Activated CD8-positive, alpha-beta memory T cell treated with anti-CD3 and anti-CD28 coated beads, Interleukin-2, amount 50 U/mL, for 48 hours (primary cell): ENCODE data around the gene LPAR3.

Source experiments
- DNase-seq: peaks from one replicate; pipeline ENCODE4 v3.0.0-alpha.2; 2020

LPAR3 gene

DNA sequence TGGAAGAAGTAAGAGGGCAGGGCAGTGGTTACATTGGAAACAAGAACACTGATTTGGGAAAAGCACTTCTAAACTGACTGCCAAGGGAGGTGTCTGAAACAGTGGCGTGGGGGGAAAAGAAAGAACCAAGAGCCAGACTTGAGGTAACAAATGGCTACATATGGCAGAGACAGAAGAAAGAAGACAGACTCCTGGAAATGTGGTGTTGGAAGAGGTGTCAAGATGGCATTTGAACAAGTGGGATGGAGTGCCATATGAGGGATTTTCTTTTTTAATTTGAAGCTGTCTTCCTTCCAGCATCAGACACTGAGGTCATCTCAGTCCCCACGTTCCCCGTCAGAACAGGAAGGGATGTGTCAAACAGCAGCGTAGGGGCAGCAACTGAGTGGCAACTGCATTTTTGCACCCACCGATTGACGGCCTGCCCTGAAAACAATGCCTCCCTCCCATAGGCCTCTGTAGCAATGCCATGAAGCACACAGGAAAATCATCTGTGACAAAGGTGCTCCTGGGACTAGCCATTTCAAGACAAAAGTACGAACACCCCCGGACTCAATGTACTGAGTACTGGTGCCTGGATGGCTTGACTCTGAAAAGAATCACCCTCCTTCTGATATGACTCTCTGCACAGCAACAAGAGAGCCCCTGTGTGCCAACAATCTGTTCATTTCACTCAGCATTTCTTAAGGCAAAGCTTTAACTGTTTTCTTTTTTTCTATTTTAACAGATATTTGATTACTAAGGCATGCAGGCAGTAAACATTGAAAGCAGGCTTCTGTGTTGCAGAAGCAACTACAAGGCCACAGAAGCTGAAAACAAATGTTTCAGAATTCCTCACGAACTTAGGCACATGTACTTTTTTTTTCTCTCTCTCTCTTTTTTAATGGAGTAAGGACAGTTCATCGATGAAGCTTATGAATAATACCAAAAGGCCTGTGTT is 37.0 kb downstream of the LPAR3 start:
- no peak for DNase-seq

DNA sequence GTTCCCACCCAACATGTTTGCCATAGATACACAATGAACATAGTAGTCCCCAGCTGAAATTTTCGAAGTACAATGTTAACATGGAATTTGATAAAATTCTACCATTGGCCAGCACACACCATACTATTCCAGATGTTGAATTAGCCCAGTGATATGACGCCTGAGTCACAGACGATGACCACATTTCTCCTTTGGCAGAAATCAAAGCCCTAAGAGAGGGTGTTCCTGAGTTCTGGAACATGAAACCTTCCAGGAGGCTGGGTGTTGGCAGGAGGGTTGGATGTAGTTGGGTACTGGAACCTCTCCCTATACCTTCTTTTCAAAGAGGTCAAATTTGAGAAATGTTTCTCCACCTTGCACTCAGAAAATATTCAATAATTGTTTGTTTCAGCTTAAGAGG is 37.8 kb downstream of the LPAR3 start:
- no peak for DNase-seq

DNA sequence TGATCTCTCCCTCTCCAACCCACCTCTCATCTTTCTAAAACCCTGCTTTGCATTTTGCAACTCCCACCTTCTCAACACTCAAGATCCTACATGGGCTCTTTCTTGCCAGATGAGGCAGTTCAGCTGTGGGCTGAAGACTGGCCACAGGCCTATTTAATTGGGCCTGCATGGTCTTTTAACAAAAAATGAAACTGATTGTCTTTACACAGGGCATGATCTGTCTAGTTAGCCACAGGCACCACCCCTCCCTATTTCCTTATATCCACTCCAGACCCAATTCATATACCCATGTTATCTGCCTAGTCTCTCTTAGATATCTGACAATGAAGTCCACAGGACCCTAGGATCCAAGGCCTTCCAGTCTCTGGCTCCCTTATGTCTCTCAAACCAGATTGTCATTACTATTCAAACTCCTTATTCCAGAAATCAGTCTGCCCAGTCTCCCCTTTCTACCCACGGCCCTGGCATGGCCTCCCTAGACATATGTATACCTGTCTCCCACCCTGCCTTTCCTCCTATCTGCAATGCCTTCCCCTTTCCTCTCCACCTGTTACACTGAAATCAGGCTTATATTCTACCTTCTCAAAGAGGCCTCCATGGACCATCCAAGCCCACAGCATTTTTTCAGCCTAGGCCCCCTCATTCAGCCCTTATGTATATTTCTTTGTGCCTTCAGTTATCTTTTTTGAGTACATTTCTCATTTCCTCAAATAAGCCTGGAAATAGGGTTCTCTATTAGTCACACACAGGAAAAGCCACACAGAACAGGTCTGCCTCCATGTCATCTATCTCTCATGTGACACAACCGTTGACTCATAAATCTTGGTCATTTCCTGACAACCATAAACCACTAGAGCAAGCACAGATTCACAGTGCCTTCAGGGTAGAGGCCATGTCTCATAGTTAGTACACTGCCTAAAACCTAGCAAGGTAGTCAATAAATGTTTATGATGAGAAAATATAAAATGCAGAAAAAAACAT is 39.0 kb downstream of the LPAR3 start:
- no peak for DNase-seq

DNA sequence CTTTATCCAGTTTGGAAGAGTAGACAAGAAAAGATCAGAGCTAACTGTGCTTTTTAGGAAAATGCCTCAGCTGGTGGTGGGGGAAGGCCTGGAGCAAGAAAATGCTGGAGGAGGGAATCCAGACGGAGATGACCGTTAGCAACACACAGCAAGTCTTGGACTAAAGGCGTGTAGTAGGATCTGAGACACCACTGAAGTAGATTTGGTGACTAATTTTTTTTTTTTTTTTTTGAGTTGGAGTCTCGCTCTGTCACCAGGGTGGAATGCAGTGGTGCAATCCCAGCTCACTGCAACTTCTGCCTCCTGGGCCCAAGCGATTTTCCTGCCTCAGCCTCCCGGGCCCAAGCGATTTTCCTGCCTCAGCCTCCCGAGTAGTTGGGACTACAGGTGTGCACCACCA is 41.2 kb downstream of the LPAR3 start:
- DNase-seq, result no peak

DNA sequence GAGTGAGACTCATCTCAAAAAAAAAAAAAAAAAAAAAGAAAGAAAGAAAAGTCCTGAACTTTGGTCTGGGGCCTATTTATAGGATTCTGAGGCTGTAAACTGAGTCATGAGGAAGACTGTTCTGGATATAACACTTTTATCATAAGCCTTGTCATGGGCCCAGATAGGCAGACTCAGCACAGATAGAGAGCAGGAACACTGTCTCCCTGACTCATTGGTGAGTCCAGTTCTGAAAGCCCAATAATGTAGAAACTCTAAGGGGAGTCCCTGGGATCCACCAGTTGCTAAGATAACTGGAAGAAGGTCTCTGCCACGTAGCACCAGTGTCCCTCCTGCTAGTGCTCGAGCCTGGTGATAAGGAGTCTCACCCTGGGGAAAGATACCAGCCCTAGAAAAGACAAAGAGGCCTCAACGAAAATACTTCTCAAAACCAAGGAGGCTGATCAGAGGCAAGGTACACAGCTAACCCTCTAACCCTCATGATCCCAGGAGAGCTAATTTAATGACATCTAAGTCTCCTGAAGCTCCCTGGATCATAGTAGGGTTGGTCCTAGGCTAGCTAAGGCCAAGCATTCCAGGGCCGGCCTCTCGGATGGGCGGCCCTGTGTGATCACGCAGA is 43.5 kb downstream of the LPAR3 start:
- no peak for DNase-seq

DNA sequence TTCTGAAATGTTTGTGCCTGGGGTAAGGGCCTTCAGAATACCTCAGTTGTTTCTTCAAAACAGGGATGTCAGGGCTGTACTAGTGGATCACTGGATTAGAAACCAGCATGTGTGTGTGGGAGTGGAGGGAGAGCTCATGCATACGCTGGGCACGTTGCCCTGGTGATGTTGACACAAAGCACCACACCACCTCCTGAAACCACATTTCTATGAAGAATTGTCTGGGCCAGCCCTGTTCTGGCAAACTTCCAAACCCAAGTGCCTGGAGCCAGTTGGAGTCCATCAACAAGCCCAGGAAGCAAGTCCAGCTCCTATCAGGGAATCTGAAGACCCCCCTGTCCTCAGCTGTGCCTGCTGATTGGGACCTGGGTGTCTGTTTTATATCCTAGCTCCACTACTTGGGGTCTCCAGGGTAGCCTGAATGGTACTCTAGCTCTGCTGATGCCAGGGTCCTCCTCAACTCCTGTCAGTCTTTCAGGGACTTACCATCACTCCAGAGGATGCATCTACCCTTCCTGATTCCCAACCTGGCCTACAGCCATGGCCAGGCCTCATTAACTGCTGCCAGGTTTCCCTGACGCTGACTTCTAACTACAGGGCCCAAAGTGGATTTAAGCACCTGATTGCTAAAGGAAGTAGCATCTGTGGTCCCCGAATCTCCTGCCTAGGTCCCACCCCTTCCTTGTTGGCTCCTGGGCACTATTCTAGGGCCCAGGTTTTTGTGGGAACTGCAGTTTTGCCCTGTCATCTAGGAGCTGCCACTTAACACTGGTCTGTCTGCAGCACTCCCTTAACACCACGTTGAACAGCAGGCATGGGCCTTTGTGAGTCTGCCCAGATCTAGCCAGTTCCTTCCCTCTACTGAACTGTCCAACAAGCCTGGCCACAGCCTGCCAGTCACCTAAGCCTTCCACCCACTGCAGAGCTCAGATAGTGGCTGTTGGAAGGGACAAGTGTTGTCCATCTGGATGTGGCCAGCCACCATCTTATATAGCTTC is 45.5 kb downstream of the LPAR3 start:
- DNase-seq, result no peak

DNA sequence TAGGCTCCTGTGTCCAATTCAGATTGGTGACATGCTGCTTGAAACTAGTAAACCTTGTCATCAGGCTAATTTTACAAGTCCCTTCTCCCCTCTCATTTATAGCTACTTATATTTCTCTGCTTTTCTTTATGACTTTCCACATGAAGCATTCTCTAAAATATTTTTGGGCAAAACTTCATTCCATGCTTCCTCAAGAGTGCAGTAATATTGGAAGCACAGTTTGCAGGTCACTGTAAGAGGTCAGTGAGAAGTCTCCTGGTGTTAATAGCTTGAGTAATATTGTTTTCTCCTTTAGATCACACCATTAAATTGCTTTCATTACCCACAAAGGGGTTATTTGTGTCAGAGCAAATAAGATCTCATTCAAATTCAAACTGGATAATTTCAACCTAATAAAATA is 46.6 kb downstream of the LPAR3 start:
- DNase-seq, result no peak

DNA sequence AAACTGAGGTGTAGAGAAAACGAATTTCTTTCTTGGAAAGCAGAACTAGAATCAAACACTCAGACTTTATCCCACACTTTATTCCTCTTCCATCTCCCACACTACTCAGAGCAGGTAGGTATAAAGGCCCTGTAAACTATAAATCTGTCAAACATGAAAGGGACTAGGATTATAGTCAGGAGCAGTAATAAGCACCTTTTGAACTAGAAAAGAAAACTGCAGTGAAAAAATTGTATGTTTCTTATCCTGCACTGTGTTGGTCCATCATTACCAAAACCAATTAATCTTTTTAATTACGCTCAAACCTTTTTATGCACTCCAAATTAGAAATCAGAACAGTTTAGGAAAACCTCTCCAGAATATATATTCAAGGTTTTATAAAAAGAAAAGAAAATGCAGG is 47.6 kb downstream of the LPAR3 start:
- no peak for DNase-seq

DNA sequence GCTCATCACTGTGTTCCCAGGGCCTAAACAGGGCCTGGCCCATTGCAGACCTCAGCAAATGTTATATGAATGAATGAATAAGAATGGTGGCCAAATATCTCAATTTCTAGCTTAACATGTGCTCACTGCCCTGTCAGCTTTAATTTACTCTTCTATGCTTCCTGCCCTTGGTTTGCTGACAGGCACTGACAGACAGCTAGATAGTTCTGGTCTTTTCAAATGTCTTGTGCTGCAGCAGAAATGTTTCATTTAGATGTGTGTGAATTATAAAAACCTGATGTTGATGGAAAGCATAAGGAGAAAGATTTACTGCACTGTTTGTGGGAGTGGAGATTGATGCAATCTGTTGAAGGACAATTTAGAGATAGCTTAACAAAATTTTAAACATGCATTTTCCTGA is 48.9 kb downstream of the LPAR3 start:
- DNase-seq, result no peak

DNA sequence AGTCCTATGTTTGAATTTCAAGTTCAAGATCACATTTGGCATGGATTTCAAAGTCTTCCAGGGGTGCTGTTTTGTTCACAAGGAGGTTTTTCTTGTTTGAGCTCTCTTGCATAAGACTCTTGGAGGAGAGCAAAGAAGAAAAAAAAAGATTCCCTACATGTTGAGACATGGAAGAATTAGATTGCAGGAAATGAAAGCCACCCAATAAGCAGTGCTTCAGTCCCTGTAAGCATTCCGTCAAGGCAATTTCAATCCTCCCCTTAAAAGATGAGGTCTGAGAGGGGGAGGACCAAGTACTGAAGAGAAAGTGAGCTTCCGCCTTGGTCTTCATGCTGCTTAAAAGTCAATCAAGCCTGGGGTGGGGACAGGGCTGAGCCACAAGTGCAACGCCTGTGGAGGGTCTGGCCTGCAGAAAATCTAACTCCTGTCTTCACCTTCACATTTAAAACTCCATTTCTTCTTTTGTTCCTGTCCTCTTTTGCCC is 50.2 kb downstream of the LPAR3 start:
- DNase-seq, result no peak

DNA sequence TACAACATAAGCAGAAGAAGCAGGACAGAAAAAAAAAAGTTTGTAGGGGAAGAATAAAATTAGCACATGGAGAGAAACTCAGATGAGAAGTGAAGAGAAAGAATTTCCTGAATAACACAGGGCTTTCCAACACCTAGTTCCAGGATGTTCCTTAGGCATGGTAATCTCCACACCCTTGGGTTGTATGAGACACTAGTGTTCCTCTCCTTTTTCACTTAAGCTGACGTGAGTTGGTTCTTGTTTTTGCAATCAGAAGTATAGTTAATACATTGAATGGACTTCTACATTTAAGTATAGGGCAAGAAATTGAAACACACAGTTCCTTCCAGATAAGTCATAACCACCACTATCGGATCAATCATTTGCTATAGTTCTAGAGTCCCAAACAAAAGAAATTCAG is 51.0 kb downstream of the LPAR3 start:
- DNase-seq, result no peak

DNA sequence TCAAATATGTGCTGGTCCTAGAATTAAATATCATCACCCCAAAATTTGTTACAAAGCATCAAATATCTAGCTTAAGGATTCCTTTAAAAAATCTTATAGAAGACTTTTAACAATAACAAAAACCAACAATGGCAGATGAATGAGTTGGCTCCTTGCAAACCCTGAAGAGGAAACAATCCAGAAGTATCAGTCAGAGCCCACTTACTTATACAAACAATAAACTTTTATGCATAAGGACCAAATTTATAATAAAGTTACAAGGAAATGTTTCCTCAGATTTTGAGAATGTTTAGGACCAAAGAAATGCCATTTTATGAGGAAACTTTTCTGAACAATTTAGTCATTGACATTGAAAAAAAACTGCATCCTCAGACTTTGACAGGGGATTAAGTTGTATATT is 52.7 kb downstream of the LPAR3 start:
- no peak for DNase-seq

DNA sequence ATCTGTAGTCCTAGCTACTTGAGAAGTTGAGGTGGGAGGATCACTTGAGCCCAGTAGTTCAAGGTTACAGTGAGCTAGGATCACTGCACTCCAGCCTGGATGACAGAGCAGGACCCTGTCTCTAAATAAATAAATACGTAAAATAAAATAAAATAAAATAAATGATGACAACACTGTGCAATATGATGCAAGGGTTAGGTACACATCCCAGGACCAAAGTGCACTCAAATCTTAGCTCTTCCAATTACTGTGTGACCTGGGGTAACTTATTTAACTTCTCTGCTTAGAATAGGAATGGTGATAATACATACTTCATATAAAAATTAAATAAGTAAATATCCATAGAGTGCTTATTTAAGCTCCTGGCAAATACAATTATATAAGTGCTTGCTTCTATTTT is 53.5 kb downstream of the LPAR3 start:
- no peak for DNase-seq

DNA sequence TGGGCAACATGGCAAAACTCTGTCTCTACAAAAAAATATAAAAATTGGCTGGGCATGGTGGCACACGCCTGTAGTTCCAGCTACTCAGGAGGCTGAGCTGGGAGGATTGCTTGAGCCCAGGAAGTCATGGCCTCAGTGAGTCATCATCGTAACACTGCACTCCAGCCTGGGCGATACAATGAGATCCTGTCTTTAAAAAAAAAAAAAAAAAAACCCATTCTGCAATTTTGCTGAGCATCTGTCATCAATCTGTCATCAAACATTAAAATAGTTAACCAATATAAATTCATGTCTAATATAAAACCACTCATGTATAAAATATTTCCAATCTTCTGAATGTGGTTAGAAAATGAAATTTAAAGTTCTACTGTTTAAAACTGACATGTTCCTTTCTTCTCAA is 56.9 kb downstream of the LPAR3 start:
- no peak for DNase-seq

DNA sequence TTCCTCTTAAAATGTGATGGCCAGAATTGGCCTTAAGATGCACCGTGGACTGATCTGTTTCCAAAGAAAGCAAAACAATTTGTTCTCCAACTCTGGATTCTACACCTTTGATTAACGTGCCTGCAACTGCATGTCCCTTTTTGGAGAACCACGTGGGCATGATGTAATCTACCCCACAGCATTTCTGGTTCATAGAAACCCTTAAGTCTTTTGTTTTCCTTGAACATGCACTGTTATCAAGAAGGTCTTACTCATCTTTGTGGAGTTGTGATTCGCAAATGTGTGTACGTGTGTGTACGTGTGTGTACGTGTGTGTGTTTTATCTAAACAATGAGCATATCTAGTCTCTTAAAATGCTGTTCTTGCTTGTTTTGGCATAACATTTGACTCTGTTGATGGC is 57.8 kb downstream of the LPAR3 start:
- DNase-seq, result no peak

DNA sequence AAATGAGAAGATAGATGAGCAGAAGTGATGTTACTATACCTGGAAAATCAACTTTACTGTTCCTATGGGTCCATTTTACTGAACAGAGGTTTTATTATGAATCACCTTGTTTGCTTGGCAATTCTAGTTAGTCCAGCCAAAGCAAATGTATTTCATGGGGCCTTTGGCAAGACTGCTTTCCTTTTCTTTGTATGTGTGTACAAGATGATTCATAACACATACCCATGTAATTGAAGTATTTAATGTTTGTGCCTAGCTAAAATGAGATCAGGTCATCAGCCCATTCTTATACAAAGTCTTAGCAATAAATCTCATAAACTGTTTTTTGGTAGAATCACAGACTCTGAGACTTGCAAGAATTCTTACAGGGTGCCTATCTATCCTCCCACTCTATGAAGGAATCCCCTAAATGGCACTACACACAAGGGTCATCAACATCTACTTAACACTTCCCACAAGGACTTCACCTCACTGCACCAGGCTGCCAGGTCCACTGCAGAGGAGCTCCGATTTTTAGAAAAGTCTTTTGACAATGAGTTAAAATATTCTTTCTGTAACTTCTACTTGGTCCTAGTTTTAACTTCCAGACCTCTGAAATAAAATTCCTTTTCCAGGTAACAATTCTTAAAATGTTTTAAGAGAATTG is 58.5 kb downstream of the LPAR3 start:
- DNase-seq, result no peak

DNA sequence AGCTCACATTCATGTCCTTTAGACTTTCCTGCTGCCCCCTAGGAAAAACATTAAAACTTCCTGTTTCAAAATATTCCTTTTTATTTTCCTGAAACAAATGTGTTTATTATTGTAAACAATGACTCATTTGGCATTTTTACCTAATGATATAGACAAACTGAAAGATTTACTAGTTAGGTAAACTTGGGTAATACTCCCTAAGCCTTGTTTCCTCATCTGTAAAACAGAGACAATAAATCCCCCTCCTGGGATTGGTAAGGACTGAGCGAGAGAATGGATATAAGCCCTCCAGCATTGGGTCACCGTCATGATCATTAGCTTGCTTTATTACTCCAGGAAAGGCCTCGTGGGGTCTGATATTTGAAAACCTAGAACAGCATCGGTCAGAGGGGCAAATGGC is 59.8 kb downstream of the LPAR3 start:
- no peak for DNase-seq

DNA sequence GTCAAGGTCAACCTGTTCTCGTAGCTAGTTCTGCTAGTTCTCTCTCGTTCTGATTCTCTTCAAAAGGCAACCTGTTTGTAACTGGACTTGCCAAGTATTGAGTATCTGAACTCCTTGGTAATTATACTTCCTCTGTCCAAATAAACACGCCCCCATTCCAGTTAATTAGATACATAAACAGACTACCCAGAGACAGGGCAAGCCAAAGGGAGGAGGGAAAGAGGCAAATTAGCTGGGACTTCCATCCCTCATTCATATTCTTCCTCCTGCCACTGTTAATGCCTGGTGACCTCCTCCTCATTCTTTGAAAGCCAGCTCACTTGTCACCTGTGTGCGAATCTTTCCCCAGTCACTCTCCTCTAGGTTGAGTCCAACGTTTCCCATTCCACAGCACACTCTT is 62.9 kb downstream of the LPAR3 start:
- DNase-seq, result no peak

DNA sequence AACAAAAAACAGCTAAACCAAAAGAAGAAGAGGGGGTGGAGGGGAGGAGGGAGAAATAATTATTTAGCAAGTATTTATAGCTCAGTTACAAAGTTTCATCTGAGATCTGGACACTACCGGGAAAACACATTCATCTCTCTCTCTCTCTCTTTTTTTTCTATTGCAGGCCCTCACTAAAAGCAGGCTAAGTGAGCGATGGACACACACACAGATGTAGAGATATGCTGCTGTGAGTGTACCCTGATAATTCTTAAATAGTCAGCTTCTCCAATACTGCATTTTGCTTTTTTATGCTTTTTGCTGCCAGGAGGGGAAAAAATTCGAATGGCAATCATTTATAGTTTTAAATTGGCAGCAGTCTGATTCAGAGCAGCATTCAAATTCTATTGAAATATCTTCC is 65.0 kb downstream of the LPAR3 start:
- DNase-seq, result no peak

DNA sequence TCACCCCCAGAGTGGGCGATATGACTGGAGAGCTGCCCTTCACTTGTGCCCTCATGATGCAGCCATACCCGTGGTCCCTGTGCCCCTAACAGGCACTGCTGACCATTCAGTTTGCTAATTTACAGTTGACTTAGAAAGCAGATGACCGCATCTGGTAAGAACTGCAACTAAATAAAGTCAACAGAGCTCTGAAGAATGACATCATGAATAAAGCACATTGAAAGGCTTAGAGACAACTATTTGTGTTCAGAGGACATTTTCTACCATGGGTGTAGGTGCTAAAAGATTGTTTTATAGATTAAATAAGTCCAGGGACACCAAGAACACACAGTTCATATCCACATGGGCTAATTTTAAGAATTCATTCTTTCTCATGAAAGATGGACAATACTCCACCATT is 65.5 kb downstream of the LPAR3 start:
- DNase-seq, result no peak

DNA sequence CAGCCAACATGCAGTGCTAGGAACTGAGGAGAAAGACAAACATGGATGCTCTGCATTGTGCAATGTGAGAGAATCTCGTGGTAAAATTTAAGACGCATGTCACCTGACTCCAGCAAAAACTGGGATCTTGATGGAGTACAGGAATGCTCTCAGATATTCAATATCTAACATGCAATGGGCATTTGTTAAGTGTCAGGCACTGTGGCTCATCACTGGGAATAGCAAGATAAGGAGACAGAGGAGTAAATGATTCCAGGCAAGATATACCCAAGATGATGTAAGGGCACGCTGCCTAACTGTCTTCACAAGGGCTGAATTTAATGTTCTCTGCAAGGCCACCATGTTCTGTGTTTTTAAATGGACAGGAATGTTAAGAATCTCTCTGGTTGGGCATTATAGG is 67.8 kb downstream of the LPAR3 start:
- no peak for DNase-seq
